Activated CD8-positive, alpha-beta T cell treated with anti-CD3 and anti-CD28 coated beads for 36 hours (primary cell): Measurements from ENCODE around the gene YIPF5. TPM values are rescaled to one million over a fixed set of nuclear protein-coding genes. Genes with fewer than 3 reads are reported as not detected.

Experiments used
- ATAC-seq: fragments of 200-7000 bp; cut with Tn5 transposase; one replicate; pipeline ENCODE4 v1.10.0; 2021; ENCODE audit warnings: mild to moderate bottlenecking, moderate library complexity
- CTCF ChIA-PET: fragments of 350-600 bp; sonication (Branson Sonifier 250); formaldehyde crosslinking; loops from one replicate; lab custom pipeline; 2021; ENCODE audit warnings: antibody characterized with exemption; lab: Charles Lee
- POLR2A ChIA-PET: fragments of 350-600 bp; sonication (Branson Sonifier 250); formaldehyde crosslinking; loops from one replicate; lab custom pipeline; 2021; ENCODE audit warnings: antibody characterized with exemption; lab: Charles Lee
- DNase-seq: peaks from one replicate; pipeline ENCODE4 v3.0.0-alpha.2; 2020
- H3K27ac Mint-ChIP-seq: one replicate; pipeline ENCODE4 v1.8.0; 2021; ENCODE audit warnings: mild to moderate bottlenecking, mixed read lengths
- H3K27me3 Mint-ChIP-seq: one replicate; pipeline ENCODE4 v1.8.0; 2021; ENCODE audit warnings: mixed read lengths
- H3K36me3 Mint-ChIP-seq: one replicate; pipeline ENCODE4 v1.8.0; 2021; ENCODE audit warnings: low read depth, mixed read lengths
- H3K4me1 Mint-ChIP-seq: one replicate; pipeline ENCODE4 v1.8.0; 2021; ENCODE audit warnings: low read depth, mixed read lengths
- H3K4me3 Mint-ChIP-seq: one replicate; pipeline ENCODE4 v1.8.0; 2021; ENCODE audit warnings: mild to moderate bottlenecking, moderate library complexity, mixed read lengths
- H3K9me3 Mint-ChIP-seq: one replicate; pipeline ENCODE4 v1.8.0; 2021; ENCODE audit warnings: mixed read lengths
- intact Hi-C: fragments of 100-400 bp; cut with micrococcal nuclease; formaldehyde crosslinking; loops from one replicate; pipeline ENCODE4 v1.10.0; 2022
- total RNA-seq, 2 experiments: library from RNA; stranded (reverse); gene quantifications; one replicate each; pipeline ENCODE4 v1.2.3, GENCODE V29; 2021
- TF ChIP-seq, protein P1 (sequence below): fragments of 200-600 bp; IDR thresholded peaks from one replicate; pipeline ENCODE4 v1.8.0; 2022; ENCODE audit warnings: antibody characterized with exemption, mild to moderate bottlenecking

YIPF5 gene
- total RNA-seq, 2 experiments from 2014 or later = 38.5 to 39.7 TPM

DNA sequence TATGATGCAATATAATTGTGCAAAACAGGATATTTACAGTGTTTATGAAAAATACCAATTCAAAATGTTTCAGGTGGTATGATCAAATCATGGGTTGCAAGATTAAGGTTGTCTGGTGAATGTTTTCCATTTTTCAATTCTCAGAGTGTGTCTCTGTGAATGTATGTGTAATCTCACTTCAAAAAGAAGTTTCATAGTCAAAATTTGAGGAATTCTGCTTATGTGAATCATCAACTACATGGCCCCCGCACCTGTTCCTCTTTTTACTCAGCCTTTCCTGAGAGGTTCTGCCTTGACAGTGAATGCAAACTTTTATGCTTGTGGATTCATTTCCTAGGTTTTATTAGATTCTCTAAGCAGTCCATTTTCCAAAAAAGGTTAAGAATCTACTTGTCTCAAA lies 32.3 kb upstream of the YIPF5 start:
- no peak overlapping the region for H3K4me3 Mint-ChIP-seq
- H3K36me3 Mint-ChIP-seq = no peaks in the 10 kb centered on the region

DNA sequence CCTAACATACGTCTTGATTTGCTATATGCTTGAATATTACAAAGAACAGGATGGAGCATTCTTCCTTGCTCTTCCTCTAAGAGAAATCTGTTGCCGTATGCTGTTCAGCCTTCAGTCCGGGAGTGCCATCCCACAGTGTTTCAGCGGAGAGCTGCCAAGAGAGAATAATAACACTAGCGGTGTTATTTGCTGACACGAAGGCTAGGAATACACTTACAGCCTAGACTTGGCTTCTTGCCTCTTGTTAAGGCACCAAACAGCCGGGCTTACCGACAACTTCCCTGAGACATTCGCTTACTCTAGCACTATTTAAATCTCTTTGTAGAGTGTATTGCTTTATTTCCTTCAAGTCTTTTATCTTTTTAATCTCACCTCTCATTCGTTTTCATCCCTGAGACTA lies 31.6 kb upstream of the YIPF5 start:
- Mint-ChIP-seq H3K4me1 (peaks cover 5% of the 10 kb centered on the region), H3K9me3 (no peaks in the 10 kb centered on the region), H3K27me3 (peaks cover 31% of the 10 kb centered on the region), H3K27ac (no peak overlapping the region), H3K36me3 (no peaks in the 10 kb centered on the region), H3K4me3 (no peak overlapping the region)
- TF ChIP-seq, protein P1, sequence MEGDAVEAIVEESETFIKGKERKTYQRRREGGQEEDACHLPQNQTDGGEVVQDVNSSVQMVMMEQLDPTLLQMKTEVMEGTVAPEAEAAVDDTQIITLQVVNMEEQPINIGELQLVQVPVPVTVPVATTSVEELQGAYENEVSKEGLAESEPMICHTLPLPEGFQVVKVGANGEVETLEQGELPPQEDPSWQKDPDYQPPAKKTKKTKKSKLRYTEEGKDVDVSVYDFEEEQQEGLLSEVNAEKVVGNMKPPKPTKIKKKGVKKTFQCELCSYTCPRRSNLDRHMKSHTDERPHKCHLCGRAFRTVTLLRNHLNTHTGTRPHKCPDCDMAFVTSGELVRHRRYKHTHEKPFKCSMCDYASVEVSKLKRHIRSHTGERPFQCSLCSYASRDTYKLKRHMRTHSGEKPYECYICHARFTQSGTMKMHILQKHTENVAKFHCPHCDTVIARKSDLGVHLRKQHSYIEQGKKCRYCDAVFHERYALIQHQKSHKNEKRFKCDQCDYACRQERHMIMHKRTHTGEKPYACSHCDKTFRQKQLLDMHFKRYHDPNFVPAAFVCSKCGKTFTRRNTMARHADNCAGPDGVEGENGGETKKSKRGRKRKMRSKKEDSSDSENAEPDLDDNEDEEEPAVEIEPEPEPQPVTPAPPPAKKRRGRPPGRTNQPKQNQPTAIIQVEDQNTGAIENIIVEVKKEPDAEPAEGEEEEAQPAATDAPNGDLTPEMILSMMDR = no peak
- intact Hi-C loops = loop anchor here (10.0 kb wide), 2 partner anchors 1033 to 1623 kb away; no protein-coding TSS in a partner anchor
- ATAC-seq (no peak), DNase-seq (no peak)
- POLR2A ChIA-PET = no interaction called here
- CTCF ChIA-PET = no interaction called here

More for the DNA sequence above, 32.3 kb upstream of the YIPF5 start:
- no peak overlapping the region for H3K27ac Mint-ChIP-seq
- peaks cover 38% of the 10 kb centered on the region for H3K27me3 Mint-ChIP-seq
- H3K4me1 Mint-ChIP-seq = peaks cover 5% of the 10 kb centered on the region
- no peak for DNase-seq
- no peak for ATAC-seq
- TF ChIP-seq, protein P1 = no peak
- ChIA-PET CTCF (interaction anchor here (1.3 to 3.9 kb wide), 3 partner anchors 10 to 1623 kb away, joined by 5 to 54 read pairs (median 14); no protein-coding TSS in a partner anchor), POLR2A (no interaction called here)
- no peaks in the 10 kb centered on the region for H3K9me3 Mint-ChIP-seq
- intact Hi-C loops = loop anchor here (10.0 kb wide), 2 partner anchors 1032 to 1622 kb away; no protein-coding TSS in a partner anchor

DNA sequence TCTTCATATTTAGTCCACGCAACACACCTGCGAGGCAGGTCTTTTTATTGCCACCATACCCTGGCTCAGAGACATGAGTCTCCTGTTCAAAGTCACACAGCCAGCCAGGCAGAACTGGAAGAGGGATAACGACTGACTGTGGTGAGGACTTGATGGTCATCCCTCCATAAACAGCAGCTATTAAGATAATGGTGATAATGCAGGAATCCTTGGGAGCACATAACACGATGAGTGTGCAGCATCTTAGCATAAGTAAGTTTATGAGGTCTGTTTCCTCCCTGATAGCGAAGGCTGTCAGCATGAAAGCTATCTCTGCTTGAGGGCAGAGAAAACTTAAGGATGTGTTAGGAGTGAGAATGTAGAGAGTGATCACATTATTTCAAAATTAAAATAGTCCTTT lies 31.1 kb upstream of the YIPF5 start:
- TF ChIP-seq, protein P1 = no peak
- H3K9me3 Mint-ChIP-seq = no peaks in the 10 kb centered on the region
- ATAC-seq (no peak), DNase-seq (no peak)
- CTCF ChIA-PET = no interaction called here
- peaks cover 29% of the 10 kb centered on the region for H3K27me3 Mint-ChIP-seq
- no peak overlapping the region for H3K27ac Mint-ChIP-seq
- POLR2A ChIA-PET = no interaction called here
- intact Hi-C loops = loop anchor here (10.0 kb wide), 2 partner anchors 1033 to 1623 kb away; no protein-coding TSS in a partner anchor
- H3K36me3 Mint-ChIP-seq = no peaks in the 10 kb centered on the region
- H3K4me3 Mint-ChIP-seq = no peak overlapping the region
- peaks cover 5% of the 10 kb centered on the region for H3K4me1 Mint-ChIP-seq

DNA sequence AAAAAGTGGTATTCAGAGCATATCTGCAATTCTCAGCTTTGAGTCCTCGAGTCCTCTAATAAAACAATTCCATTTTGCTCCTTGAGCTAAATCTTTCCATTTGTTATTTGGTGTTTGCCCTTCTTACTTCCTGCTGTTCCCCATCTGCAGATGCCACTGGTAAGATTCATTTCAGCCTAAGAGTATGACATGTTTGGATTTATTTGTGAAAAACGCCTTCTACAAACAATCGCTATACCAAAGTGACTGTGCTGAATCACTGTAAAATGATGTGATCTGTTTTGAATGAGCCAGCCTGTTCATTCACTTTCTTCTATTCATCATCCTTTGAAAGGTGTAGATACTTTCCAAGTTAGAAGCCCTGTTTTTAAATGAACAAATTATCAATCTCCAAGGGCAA lies 27.9 kb upstream of the YIPF5 start:
- DNase-seq (no peak), ATAC-seq (no peak)
- H3K27ac Mint-ChIP-seq = no peak overlapping the region
- no peaks in the 10 kb centered on the region for H3K9me3 Mint-ChIP-seq
- H3K4me1 Mint-ChIP-seq = peaks cover 3% of the 10 kb centered on the region
- ChIA-PET CTCF (interaction anchor here (2.0 kb wide), 1 partner anchor 9 kb away, joined by 6 read pairs; no protein-coding TSS in a partner anchor), POLR2A (no interaction called here)
- no peaks in the 10 kb centered on the region for H3K36me3 Mint-ChIP-seq
- intact Hi-C loops = no loop called here
- no peak overlapping the region for H3K4me3 Mint-ChIP-seq
- TF ChIP-seq, protein P1 = no peak
- peaks cover 8% of the 10 kb centered on the region for H3K27me3 Mint-ChIP-seq

DNA sequence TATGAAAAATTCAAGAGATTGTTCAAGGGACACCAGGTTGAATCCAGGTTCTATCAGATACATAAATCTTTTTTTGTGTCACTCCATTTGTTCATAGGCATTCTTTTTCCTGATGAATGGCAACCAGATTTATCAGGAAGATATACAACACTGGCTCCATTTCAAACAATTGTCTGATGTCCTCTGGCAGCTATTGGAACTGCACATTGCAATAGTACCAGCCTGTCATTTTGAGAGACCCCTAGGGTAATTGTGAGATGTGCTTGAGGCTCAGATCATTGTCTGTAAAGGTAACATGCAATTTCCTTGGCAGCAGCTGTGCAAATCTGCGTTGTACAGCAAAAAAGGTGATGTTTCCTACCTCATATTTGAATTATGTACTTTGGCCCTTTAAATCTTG lies 26.2 kb upstream of the YIPF5 start:
- Mint-ChIP-seq H3K27ac (no peak overlapping the region), H3K27me3 (peaks cover 5% of the 10 kb centered on the region), H3K36me3 (no peaks in the 10 kb centered on the region), H3K4me3 (no peak overlapping the region), H3K4me1 (no peaks in the 10 kb centered on the region), H3K9me3 (no peaks in the 10 kb centered on the region)
- POLR2A ChIA-PET = no interaction called here
- ATAC-seq = no peak
- CTCF ChIA-PET = interaction anchor here (1.3 to 7.2 kb wide), 2 partner anchors 8 to 11 kb away, joined by 3 to 54 read pairs; no protein-coding TSS in a partner anchor
- intact Hi-C loops = no loop called here
- no peak for DNase-seq
- TF ChIP-seq, protein P1 = no peak
